ENCODE results near the gene MYH7. TPM values are rescaled to one million over a fixed set of nuclear protein-coding genes. Genes with fewer than 3 reads are reported as not detected.

Gene MYH7
- total RNA-seq, 1 donor from 2014 or later = not detected

DNA sequence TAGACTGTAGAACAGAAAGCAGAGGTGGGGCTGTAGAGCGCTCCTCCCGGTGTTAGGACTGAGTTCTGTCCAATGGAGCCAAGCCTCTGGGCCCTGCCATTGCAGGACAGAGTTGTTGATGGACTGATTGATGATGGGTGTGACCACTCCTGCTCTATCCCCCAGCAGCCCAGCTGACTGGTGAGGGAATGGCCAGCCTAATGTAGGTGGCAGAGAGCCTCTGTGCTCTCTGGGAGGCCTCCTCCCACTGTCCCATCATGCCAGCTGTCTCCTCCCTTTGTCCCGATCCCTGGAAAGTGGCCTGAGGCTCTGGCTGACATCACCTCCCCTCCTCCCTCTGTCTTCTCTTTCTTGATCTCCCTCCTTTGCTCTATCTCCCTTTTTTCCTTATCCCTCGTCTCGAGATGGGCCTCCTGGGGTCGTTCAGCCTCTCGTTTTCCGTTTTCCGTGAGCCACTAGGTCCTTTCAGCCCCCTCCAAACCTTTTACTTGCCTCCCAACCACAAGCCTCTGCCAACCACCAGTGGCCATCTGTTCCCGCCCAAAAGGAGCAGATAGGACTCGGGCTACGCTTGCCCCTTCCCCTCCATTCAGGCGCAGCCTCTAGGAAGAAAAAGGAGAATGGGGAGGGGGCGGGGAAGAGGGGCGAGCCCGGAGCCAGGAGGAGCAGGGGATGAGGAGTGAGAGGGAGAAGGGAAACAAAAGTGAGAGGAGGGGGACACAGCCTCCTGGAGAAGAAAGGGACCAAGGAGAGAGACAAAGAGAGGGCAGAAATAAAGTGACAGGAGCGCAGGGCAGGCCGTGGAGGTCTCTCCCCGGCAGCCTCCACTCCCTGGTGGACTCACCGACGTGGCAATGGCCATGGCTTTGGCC lies 71.1 kb downstream of the MYH7 start:
- DNase-seq (ENCODE audit: extremely low spot score in 2 of 2) = no peak
- H3K36me3 ChIP-seq = peaks cover 0 to 13% of the 10 kb centered on the region in 2 donors
- peaks cover 58% of the 10 kb centered on the region for H3K4me1 ChIP-seq
- H3K27me3 ChIP-seq = no peaks in the 10 kb centered on the region
- intact Hi-C loops (cut with DNase I) = no loop called here
- peak overlapping the region; percentile 97 for H3K27ac ChIP-seq
- H3K9me3 ChIP-seq = no peaks in the 10 kb centered on the region
- TF ChIP-seq POLR2A (IDR thresholded peaks at IDR 0.05) = no peak
- TF ChIP-seq CTCF (IDR thresholded peaks at IDR 0.05) = no peak
- TF ChIP-seq POLR2AphosphoS5 (IDR thresholded peaks at IDR 0.05; ENCODE audit: insufficient read depth in 1 of 2, low read depth in 1 of 2) = peak; percentile 52
- H3K4me3 ChIP-seq = peak overlapping the region; percentile 51 to 69

MicroRNAs encoded within 50 kb of the gene (microRNA counts, 767-probe panel; counts per million panel counts)
- microRNA hsa-miR-208a (238 to 261 counts per million in 2 donors), microRNA hsa-miR-208b (238 to 261 counts per million in 2 donors)

Small RNAs within 50 kb of the gene (microRNA-seq; reads per million reads assigned to microRNA genes)
- gene MIR208A (ENCODE audit: borderline number of aligned reads, borderline replicate concordance) (not detected), gene MIR208B (ENCODE audit: borderline number of aligned reads, borderline replicate concordance) (16.8 reads per million, percentile 29 among the genes with 10 or more reads in this experiment)

Small RNAs within 50 kb of the gene (small RNA-seq; reads per million reads assigned to genes)
- gene MIR208A = not detected
- not detected for gene MIR208B

Other genes with a start within 250 kb of the MYH7 start
- gene RNF212B, start 197.7 kb downstream of the MYH7 start, total RNA-seq = not detected
- gene HOMEZ, start 149.5 kb downstream of the MYH7 start, total RNA-seq = 13.5 TPM
- gene PPP1R3E, start 132.8 kb downstream of the MYH7 start, total RNA-seq = 8.6 TPM
- gene BCL2L2, start 128.8 kb downstream of the MYH7 start, total RNA-seq = 31.7 TPM
- 66.0 TPM for gene PABPN1, start 114.2 kb downstream of the MYH7 start, total RNA-seq
- gene SLC22A17, start 82.8 kb downstream of the MYH7 start, total RNA-seq = 37.8 TPM
- 32.4 TPM for gene EFS, start 70.5 kb downstream of the MYH7 start, total RNA-seq
- not detected for gene IL25, start 62.9 kb downstream of the MYH7 start, total RNA-seq
- not detected for gene CMTM5, start 58.6 kb downstream of the MYH7 start, total RNA-seq
- gene MYH6, start 27.4 kb downstream of the MYH7 start, total RNA-seq = not detected
- gene NGDN, start 34.0 kb upstream of the MYH7 start, total RNA-seq = 47.1 TPM
- 0.74 TPM for gene ZFHX2, start 116.1 kb upstream of the MYH7 start, total RNA-seq
- 15.0 TPM for gene THTPA, start 120.6 kb upstream of the MYH7 start, total RNA-seq
- 122 TPM for gene AP1G2, start 132.1 kb upstream of the MYH7 start, total RNA-seq
- gene JPH4, start 143.1 kb upstream of the MYH7 start, total RNA-seq = 10.6 TPM
- gene DHRS2, start 200.7 kb upstream of the MYH7 start, total RNA-seq = 0.25 TPM